Measurements from ENCODE around the gene NLK. TPM values are rescaled to one million over a fixed set of nuclear protein-coding genes. Genes with fewer than 3 reads are reported as not detected.
"Not testable (repeated sequence)": the region's sequence is repeated elsewhere in the genome, so short reads cannot be mapped to it uniquely, and the experiment has no call there.

Gene NLK
- total RNA-seq, 2 experiments from 2014 or later: 8.7 to 8.8 TPM

DNA sequence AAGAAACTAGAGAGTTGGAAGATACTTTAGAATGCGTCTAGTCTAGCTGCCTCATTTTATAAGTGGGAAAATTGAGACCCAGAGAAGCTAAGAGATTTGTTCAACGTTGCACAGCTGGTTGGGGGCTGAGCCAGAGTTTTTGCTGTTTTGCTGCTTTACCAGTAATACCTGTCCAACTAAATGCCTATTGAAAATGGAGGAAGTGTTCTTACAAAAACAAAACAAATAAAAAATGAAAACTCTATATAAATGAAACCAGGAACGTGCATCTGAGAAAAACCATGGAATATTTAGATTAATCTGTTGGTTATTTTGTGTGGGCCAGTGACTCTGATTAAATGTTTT lies 13.8 kb downstream of the NLK start:
- intact Hi-C loops (cut with micrococcal nuclease): no loop called here
- no peak overlapping the region for H3K4me3 Mint-ChIP-seq
- H3K27me3 Mint-ChIP-seq (ENCODE audit: low read depth): no peaks in the 10 kb centered on the region
- DNase-seq: no peak
- peaks cover 50% of the 10 kb centered on the region for H3K4me1 Mint-ChIP-seq (ENCODE audit: low read depth)
- CTCF ChIA-PET: interaction anchor here (0.9 kb wide), 1 partner anchor 693 kb away, joined by 3 read pairs; no protein-coding TSS in a partner anchor
- no peak overlapping the region for H3K27ac Mint-ChIP-seq
- H3K9me3 Mint-ChIP-seq: no peaks in the 10 kb centered on the region
- H3K36me3 Mint-ChIP-seq (ENCODE audit: low read depth): no peaks in the 10 kb centered on the region

DNA sequence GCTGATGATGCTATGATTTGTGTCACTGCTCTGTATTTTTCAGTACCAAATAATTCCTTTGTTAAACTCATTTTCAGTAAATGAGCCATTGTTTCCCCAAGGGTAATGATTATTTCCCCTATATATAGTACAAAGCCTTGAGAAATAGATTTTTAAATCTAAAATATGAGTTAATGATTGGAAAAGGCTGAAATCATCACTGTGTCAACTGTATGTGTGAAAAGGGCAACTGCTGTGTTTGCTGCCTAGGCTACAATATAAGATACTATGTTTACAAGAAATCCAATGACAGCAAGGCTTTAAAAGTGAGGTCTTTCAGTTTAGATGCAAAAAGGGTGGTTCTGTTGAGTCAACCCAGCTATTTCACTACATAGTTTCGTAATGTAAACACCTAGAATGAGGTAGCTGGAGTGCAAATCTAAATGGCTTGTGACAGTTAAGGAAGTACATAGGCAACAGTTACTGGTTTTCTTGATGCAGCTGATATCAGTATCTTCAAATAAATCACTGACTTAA lies 15.3 kb downstream of the NLK start:
- Mint-ChIP-seq H3K4me1 (ENCODE audit: low read depth) (peaks cover 51% of the 10 kb centered on the region), H3K4me3 (no peak overlapping the region), H3K27me3 (ENCODE audit: low read depth) (no peaks in the 10 kb centered on the region), H3K36me3 (ENCODE audit: low read depth) (no peaks in the 10 kb centered on the region), H3K27ac (peak overlapping the region; percentile 51), H3K9me3 (no peaks in the 10 kb centered on the region)
- intact Hi-C loops (cut with micrococcal nuclease): loop anchor here (1.0 to 2.0 kb wide), 4 partner anchors 8 to 76 kb away; no protein-coding TSS in a partner anchor
- DNase-seq: peak; percentile 14
- CTCF ChIA-PET: interaction anchor here (0.8 to 1.3 kb wide), 3 partner anchors 8 to 252 kb away, joined by 3 to 6 read pairs (median 3); partner anchors contain the start of gene NLK

DNA sequence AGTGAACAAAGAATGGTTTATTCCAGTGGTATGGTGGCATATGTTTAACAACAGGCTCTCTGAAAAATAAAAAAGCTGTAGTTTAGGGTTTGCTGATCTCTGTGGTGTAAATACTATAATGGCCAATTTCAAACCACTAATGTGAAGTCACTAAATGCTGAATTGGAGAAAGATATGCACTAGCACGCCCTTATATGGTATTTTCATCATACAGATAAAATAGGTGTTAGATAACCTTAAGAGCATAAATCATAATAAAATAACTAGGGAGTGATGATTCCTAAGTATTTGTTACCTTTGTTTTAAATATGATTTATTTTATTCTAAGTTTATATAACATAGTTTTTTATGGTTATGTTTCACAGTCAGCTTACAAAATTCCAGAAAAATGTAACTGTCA lies 17.2 kb downstream of the NLK start:
- CTCF ChIA-PET: interaction anchor here (1.2 kb wide), 1 partner anchor 16 kb away, joined by 4 read pairs; no protein-coding TSS in a partner anchor
- no peak for DNase-seq
- no peaks in the 10 kb centered on the region for H3K27me3 Mint-ChIP-seq (ENCODE audit: low read depth)
- H3K4me1 Mint-ChIP-seq (ENCODE audit: low read depth): peaks cover 44% of the 10 kb centered on the region
- H3K27ac Mint-ChIP-seq: no peak overlapping the region
- H3K36me3 Mint-ChIP-seq (ENCODE audit: low read depth): no peaks in the 10 kb centered on the region
- intact Hi-C loops (cut with micrococcal nuclease): loop anchor here (2.0 kb wide), 1 partner anchor 19 kb away; no protein-coding TSS in a partner anchor
- H3K4me3 Mint-ChIP-seq: no peak overlapping the region
- H3K9me3 Mint-ChIP-seq: no peaks in the 10 kb centered on the region

DNA sequence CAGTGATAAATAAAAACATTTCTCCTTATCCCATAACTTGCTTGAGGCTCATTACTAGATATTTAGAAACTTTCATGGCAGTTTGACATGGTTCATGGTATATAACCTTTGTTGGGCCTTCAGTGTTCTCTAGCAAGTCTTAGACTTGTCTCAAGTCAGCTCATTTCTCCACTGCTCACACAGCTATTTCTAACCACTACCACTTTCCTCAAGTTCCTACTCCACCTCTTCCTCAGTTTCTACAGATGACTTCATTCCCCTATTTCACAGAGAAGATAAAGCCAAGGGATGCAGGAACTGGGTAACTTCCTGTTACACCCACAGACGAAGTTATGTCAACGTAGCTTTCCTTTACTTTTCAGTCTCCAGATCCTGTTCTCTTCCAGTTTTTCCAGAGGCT lies 23.2 kb downstream of the NLK start:
- Mint-ChIP-seq H3K4me3 (no peak overlapping the region), H3K27me3 (ENCODE audit: low read depth) (no peaks in the 10 kb centered on the region), H3K27ac (no peak overlapping the region), H3K9me3 (peaks cover under 1% of the 10 kb centered on the region), H3K36me3 (ENCODE audit: low read depth) (peaks cover 1% of the 10 kb centered on the region), H3K4me1 (ENCODE audit: low read depth) (peaks cover 26% of the 10 kb centered on the region)
- CTCF ChIA-PET: interaction anchor here (0.9 kb wide), 1 partner anchor 8 kb away, joined by 3 read pairs; no protein-coding TSS in a partner anchor
- intact Hi-C loops (cut with micrococcal nuclease): no loop called here
- no peak for DNase-seq

DNA sequence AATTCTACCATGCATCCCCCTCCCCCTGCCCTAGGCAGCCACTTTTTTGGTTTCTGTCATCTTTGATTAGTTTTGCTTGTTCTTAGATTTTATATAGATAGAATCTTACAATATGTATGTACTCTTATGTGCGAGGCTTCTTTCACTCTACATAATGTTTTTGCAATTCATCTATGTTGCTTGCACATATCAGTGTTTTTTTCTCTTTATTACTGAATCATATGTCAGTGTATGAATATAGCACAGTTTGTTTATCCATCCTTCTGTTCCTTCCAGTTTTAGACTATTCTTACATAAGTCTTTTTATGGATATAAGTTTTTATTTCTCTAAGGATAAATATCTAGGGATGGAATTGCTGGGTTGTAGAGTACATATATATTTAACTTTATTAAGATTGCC lies 26.6 kb downstream of the NLK start:
- CTCF ChIA-PET: no interaction called here
- H3K27ac Mint-ChIP-seq: no peak overlapping the region

DNA sequence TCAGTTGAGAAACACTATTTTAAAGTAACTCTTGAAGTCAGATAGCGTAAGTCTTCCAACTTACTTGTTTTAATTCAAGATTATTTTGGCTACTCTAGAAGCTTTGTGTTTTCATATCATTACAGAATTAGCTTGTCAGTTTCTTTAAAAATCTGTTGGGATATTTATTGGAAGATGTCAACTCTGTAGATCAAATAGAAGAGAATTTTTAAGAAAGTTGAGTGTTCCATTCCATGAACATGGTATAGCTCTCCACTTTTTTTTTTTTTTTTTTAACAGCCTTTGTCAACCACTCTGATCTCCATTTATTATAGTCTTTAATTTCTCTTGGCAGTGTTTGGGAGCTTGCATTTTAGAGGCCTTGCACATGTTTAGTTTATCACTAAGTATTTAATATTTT lies 28.7 kb downstream of the NLK start:
- Mint-ChIP-seq H3K27me3 (ENCODE audit: low read depth) (no peaks in the 10 kb centered on the region), H3K36me3 (ENCODE audit: low read depth) (peaks cover 11% of the 10 kb centered on the region), H3K27ac (no peak overlapping the region), H3K9me3 (peaks cover 11% of the 10 kb centered on the region), H3K4me3 (no peak overlapping the region), H3K4me1 (ENCODE audit: low read depth) (peaks cover 41% of the 10 kb centered on the region)
- intact Hi-C loops (cut with micrococcal nuclease): no loop called here
- CTCF ChIA-PET: interaction anchor here (0.6 kb wide), 1 partner anchor 522 kb away, joined by 6 read pairs; no protein-coding TSS in a partner anchor
- DNase-seq: no peak

More for the DNA sequence above, 26.6 kb downstream of the NLK start:
- Mint-ChIP-seq H3K9me3 (peaks cover 11% of the 10 kb centered on the region), H3K36me3 (ENCODE audit: low read depth) (peaks cover 11% of the 10 kb centered on the region), H3K4me1 (ENCODE audit: low read depth) (peaks cover 42% of the 10 kb centered on the region), H3K4me3 (no peak overlapping the region), H3K27me3 (ENCODE audit: low read depth) (no peaks in the 10 kb centered on the region)
- no peak for DNase-seq
- intact Hi-C loops (cut with micrococcal nuclease): no loop called here

DNA sequence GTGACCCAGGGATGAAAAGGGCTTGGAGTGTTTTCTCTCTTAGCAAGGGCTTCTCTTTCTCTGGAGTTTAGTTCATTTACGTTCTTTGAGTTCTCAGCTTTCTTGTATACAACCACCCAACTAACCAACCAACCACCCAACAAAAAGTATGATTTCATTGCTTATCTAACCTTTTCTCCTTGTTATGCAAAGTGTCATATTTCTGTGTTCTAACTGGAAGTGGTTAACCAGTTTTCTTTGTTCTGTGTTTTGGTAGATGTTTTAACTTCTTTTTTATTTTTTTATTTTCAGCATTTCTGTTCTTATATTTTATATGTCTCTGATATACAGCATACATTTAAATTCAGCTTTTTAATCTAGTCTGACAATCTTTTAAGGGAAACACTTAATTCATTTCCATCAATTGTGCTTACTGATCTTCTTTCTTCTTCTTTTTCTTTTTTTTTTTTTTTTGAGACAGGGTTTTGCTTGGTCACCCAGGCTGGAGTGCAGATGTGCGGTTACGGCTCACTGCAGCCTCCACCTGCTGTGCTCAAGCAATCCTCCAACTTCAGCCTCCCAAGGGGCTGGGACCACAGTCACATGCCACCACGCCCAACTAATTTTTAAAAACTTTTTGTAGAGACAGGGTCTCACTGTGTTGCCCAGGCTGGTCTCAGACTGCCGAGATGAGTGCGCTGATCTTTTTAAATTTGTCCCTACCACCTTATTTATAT lies 29.6 kb downstream of the NLK start:
- no peak overlapping the region for H3K4me3 Mint-ChIP-seq

DNA sequence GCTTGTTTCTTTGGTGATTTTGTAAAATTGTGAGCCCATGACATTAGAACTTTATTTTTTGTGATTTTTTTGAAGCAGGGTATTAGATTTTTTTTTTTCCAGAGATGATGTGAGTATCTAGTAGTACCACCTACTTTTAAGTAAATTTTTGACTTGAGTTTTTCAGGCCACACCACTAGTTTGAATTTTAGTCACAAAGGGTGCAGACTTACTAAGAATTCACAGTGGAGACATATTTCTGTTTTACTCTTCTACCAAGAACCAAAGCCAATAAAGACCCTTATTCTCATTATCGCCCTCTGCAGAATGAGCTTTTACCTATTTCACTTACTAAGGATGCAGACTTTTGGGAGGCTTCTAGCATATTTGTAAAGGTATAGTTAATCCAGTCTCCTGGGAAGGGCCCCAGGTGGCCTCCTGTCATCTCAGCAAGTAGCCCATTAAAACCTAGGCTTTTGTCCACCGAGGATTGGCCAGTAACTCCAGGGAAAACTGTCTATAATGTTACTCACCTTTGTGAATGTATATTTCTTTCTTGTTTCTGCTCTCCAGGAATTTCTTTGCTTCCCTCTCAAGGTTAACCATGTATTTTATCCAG lies 30.6 kb downstream of the NLK start:
- DNase-seq: no peak
- H3K36me3 Mint-ChIP-seq (ENCODE audit: low read depth): peaks cover 11% of the 10 kb centered on the region
- H3K27ac Mint-ChIP-seq: no peak overlapping the region
- intact Hi-C loops (cut with micrococcal nuclease): loop anchor here (1.0 kb wide), 1 partner anchor 16 kb away; no protein-coding TSS in a partner anchor
- CTCF ChIA-PET: interaction anchor here (1.0 kb wide), 1 partner anchor 18 kb away, joined by 4 read pairs; no protein-coding TSS in a partner anchor
- no peak overlapping the region for H3K4me3 Mint-ChIP-seq
- H3K9me3 Mint-ChIP-seq: peaks cover 11% of the 10 kb centered on the region
- H3K27me3 Mint-ChIP-seq (ENCODE audit: low read depth): no peaks in the 10 kb centered on the region
- peaks cover 47% of the 10 kb centered on the region for H3K4me1 Mint-ChIP-seq (ENCODE audit: low read depth)

More for the DNA sequence above, 29.6 kb downstream of the NLK start:
- Mint-ChIP-seq H3K4me1 (ENCODE audit: low read depth) (peaks cover 47% of the 10 kb centered on the region), H3K27ac (no peak overlapping the region), H3K27me3 (ENCODE audit: low read depth) (no peaks in the 10 kb centered on the region), H3K9me3 (peaks cover 11% of the 10 kb centered on the region), H3K36me3 (ENCODE audit: low read depth) (peaks cover 11% of the 10 kb centered on the region)
- CTCF ChIA-PET: no interaction called here
- intact Hi-C loops (cut with micrococcal nuclease): no loop called here
- DNase-seq: no peak

DNA sequence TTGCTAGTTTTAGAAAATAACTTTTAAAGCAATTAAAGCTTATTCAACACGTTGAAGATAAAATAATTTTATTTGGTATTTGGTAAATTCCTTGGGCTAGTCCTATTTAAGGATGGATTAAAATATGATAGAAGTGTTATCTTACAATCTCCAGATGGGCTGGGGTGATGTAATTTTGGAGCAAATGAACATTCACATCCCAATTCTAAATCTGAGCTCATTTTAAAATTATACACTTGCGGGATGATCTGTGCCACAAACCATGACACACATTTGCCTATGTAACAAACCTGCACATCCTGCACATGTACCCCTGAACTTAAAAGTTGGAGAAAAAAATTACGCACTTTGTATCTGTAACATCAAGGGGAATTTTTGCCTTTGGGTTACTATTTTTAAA lies 31.5 kb downstream of the NLK start:
- Mint-ChIP-seq H3K9me3 (peaks cover 11% of the 10 kb centered on the region), H3K36me3 (ENCODE audit: low read depth) (peaks cover 10% of the 10 kb centered on the region), H3K27ac (no peak overlapping the region), H3K27me3 (ENCODE audit: low read depth) (no peaks in the 10 kb centered on the region), H3K4me3 (no peak overlapping the region), H3K4me1 (ENCODE audit: low read depth) (peaks cover 55% of the 10 kb centered on the region)
- intact Hi-C loops (cut with micrococcal nuclease): no loop called here
- CTCF ChIA-PET: interaction anchor here (1.0 kb wide), 1 partner anchor 19 kb away, joined by 4 read pairs; no protein-coding TSS in a partner anchor
- DNase-seq: no peak

DNA sequence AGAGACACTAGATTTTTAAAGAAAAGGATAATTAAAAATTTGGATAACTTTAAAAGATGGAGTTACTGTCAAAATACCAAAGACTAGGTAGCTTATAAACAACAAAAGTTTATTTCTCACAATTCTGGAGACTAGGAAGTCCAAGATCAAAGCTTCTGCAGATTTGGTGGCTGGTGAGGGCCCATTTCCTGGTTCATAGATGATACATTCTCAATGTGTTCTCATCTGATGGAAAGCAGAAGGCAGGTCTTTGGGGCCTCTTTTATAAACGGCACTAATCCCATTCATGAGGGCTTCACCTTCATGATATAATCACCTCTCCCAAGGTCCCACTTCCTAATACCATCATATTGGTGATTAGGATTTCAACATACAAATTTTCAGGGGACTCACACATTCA lies 33.7 kb downstream of the NLK start:
- no peaks in the 10 kb centered on the region for H3K27me3 Mint-ChIP-seq (ENCODE audit: low read depth)
- CTCF ChIA-PET: interaction anchor here (1.5 kb wide), 1 partner anchor 16 kb away, joined by 4 read pairs; no protein-coding TSS in a partner anchor
- intact Hi-C loops (cut with micrococcal nuclease): loop anchor here (5.0 kb wide), 1 partner anchor 34 kb away; the partner anchor contains the start of gene NLK
- peaks cover 6% of the 10 kb centered on the region for H3K9me3 Mint-ChIP-seq
- H3K4me1 Mint-ChIP-seq (ENCODE audit: low read depth): peaks cover 64% of the 10 kb centered on the region
- DNase-seq: peak; percentile 34
- H3K36me3 Mint-ChIP-seq (ENCODE audit: low read depth): peaks cover 6% of the 10 kb centered on the region
- no peak overlapping the region for H3K4me3 Mint-ChIP-seq
- H3K27ac Mint-ChIP-seq: no peak overlapping the region

DNA sequence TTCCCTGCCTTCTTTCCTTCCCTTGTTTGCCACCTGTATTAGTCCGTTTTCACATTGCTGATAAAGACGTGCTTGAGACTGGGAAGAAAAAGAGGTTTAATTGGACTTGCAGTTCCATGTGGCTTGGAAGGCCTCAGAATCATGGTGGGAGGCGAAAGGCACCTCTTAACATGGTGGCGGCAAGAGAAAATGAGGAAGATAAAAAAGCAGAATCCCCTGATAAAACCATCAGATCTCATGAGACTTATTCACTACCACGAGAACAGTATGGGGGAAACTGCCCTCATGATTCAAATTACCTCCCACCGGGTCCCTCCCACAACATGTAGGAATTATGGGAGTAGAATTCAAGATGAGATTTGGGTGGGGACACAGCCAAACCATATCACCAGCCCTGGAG lies 34.7 kb downstream of the NLK start:
- H3K36me3 Mint-ChIP-seq (ENCODE audit: low read depth); H3K27ac Mint-ChIP-seq; DNase-seq; H3K27me3 Mint-ChIP-seq (ENCODE audit: low read depth); H3K4me3 Mint-ChIP-seq; H3K9me3 Mint-ChIP-seq: not testable (repeated sequence)
- H3K4me1 Mint-ChIP-seq (ENCODE audit: low read depth): peaks cover 55% of the 10 kb centered on the region
- CTCF ChIA-PET: interaction anchor here (0.6 kb wide), 1 partner anchor 702 kb away, joined by 4 read pairs; no protein-coding TSS in a partner anchor
- intact Hi-C loops (cut with micrococcal nuclease): loop anchor here (5.0 kb wide), 1 partner anchor 35 kb away; the partner anchor contains the start of gene NLK

All from activated naive CD4-positive, alpha-beta T cell treated with anti-CD3 and anti-CD28 coated beads for 36 hours (primary cell).